ENCODE measurements around the gene KY.

DNA sequence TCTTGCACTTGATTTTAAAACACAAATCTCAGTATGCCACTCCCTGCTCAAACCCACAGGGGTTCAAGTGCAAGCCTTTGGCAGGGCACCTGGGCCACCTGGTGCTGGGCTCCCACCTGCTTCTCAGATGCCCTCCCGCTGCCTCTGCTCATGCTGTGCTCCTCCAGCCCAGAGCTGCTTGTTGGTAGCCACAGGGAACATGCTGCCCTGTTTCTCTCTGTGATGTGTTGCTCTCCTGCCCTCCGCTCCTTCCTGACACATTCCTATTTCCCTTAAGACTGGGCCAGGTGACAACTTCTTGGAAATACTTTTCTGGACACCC, 27.1 kb upstream of the KY start:
- TF ChIP-seq, protein P1, sequence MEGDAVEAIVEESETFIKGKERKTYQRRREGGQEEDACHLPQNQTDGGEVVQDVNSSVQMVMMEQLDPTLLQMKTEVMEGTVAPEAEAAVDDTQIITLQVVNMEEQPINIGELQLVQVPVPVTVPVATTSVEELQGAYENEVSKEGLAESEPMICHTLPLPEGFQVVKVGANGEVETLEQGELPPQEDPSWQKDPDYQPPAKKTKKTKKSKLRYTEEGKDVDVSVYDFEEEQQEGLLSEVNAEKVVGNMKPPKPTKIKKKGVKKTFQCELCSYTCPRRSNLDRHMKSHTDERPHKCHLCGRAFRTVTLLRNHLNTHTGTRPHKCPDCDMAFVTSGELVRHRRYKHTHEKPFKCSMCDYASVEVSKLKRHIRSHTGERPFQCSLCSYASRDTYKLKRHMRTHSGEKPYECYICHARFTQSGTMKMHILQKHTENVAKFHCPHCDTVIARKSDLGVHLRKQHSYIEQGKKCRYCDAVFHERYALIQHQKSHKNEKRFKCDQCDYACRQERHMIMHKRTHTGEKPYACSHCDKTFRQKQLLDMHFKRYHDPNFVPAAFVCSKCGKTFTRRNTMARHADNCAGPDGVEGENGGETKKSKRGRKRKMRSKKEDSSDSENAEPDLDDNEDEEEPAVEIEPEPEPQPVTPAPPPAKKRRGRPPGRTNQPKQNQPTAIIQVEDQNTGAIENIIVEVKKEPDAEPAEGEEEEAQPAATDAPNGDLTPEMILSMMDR (IDR thresholded peaks at IDR 0.05; ENCODE audit: low read depth, low read length), result no peak
- no peak for TF ChIP-seq POLR2A (IDR thresholded peaks at IDR 0.05; ENCODE audit: extremely low read depth, insufficient read length)
